HG03039 (cell line): ENCODE results near the gene NUB1.
A peak's percentile ranks its signal among the peaks of the same experiment; 100 is the strongest.
"Not testable (repeated sequence)": the region's sequence is repeated elsewhere in the genome, so short reads cannot be mapped to it uniquely, and the experiment has no call there.

ENCODE experiments used
- ATAC-seq: cut with Tn5 transposase; IDR thresholded peaks from one replicate; pipeline ENCODE4 v1.9.1; 2021; ENCODE audit warnings: mild to moderate bottlenecking, moderate library complexity; ENCODE audit not compliant: unreplicated experiment

Gene NUB1

GRCh38 chr7:151341357-151342101, at the start of gene NUB1:
Gene NUB1, plus strand, starts transcription at chr7:151341812. Its CDS starts 3,538 bp downstream, at chr7:151345350.
- ATAC-seq, result peak; percentile 49

GRCh38 chr7:151292850-151293249, 48.8 kb upstream of the NUB1 start:
- no peak for ATAC-seq

- ATAC-seq, result no peak
These were observed 45.2 kb upstream of the NUB1 start for GRCh38 chr7:151296202-151296992.

GRCh38 chr7:151298765-151299164, 42.8 kb upstream of the NUB1 start:
- no peak for ATAC-seq

GRCh38 chr7:151299530-151299929, 42.1 kb upstream of the NUB1 start:
- ATAC-seq, result no peak

GRCh38 chr7:151299940-151300645, 41.5 kb upstream of the NUB1 start:
- no peak for ATAC-seq

GRCh38 chr7:151301471-151302462, 39.8 kb upstream of the NUB1 start:
- ATAC-seq, result no peak

- ATAC-seq, result not testable (repeated sequence)
These were observed 37.4 kb upstream of the NUB1 start for GRCh38 chr7:151304251-151304650.

GRCh38 chr7:151304856-151305255, 36.8 kb upstream of the NUB1 start:
- ATAC-seq, result no peak

GRCh38 chr7:151306374-151306773, 35.2 kb upstream of the NUB1 start:
- no peak for ATAC-seq

GRCh38 chr7:151306860-151307259, 34.8 kb upstream of the NUB1 start:
- ATAC-seq, result no peak

- ATAC-seq, result no peak
These were observed 34.1 kb upstream of the NUB1 start for GRCh38 chr7:151307536-151307935.

- no peak for ATAC-seq
These were observed 33.4 kb upstream of the NUB1 start for GRCh38 chr7:151308256-151308655.

- no peak for ATAC-seq
These were observed 32.8 kb upstream of the NUB1 start for GRCh38 chr7:151308791-151309190.

- ATAC-seq, result no peak
These were observed 32.3 kb upstream of the NUB1 start for GRCh38 chr7:151309311-151309710.

GRCh38 chr7:151310578-151310977, 31.0 kb upstream of the NUB1 start:
- no peak for ATAC-seq

GRCh38 chr7:151311294-151311864, 30.2 kb upstream of the NUB1 start:
- ATAC-seq, result no peak

- no peak for ATAC-seq
These were observed 29.3 kb upstream of the NUB1 start for GRCh38 chr7:151312356-151312755.

- ATAC-seq, result no peak
These were observed 28.5 kb upstream of the NUB1 start for GRCh38 chr7:151312831-151313809.
